LNCAP (cell line): ENCODE results near the gene CX3CL1.
A peak's percentile ranks its signal among the peaks of the same experiment; 100 is the strongest.

Source experiments
- CTCF ChIP-seq: fragments of 450-650 bp; IDR thresholded peaks from 2 replicates; pipeline ENCODE4 v1.5.1; 2017; ENCODE audit warnings: mild to moderate bottlenecking

Gene CX3CL1

GRCh38 chr16:57416084-57416483 is 43.8 kb downstream of the CX3CL1 start:
- no peak for TF ChIP-seq CTCF

GRCh38 chr16:57419506-57419905 is 47.2 kb downstream of the CX3CL1 start:
- TF ChIP-seq CTCF: no peak

GRCh38 chr16:57422026-57422944 is 50.0 kb downstream of the CX3CL1 start:
- peak; percentile 61 for TF ChIP-seq CTCF

- no peak for TF ChIP-seq CTCF
These were observed 50.9 kb downstream of the CX3CL1 start for GRCh38 chr16:57423152-57423551.

GRCh38 chr16:57424583-57424982 is 52.3 kb downstream of the CX3CL1 start:
- no peak for TF ChIP-seq CTCF

GRCh38 chr16:57426356-57426755 is 54.1 kb downstream of the CX3CL1 start:
- TF ChIP-seq CTCF: no peak

GRCh38 chr16:57427307-57427706 is 55.0 kb downstream of the CX3CL1 start:
- TF ChIP-seq CTCF: no peak
